T-helper 17 cell (primary cell): Measurements from ENCODE around the gene VPS37C. TPM values are rescaled to one million over a fixed set of nuclear protein-coding genes. Genes with fewer than 3 reads are reported as not detected.
"Not testable (repeated sequence)": the region's sequence is repeated elsewhere in the genome, so short reads cannot be mapped to it uniquely, and the experiment has no call there.

Experiments
- ATAC-seq: fragments of 150-1000 bp; cut with Tn5 transposase; 2 replicates; pipeline ENCODE4 v1.10.0; 2021; ENCODE audit warnings: mild to moderate bottlenecking, moderate library complexity
- DNase-seq, 3 donors: peaks; one replicate each; pipeline versions ENCODE4 v3.0.0 to v3.0.0-alpha.2; 2020 to 2021
- H3K9me3 ChIP-seq: one replicate; pipeline ENCODE4 v1.7.0; 2013; ENCODE audit warnings: low read length, mild to moderate bottlenecking; ENCODE audit not compliant: control insufficient read depth, poor library complexity, severe bottlenecking
- H3K27ac Mint-ChIP-seq: one replicate; pipeline ENCODE4 v1.8.0; 2022; ENCODE audit warnings: mild to moderate bottlenecking, moderate library complexity, mixed read lengths
- H3K27me3 Mint-ChIP-seq: one replicate; pipeline ENCODE4 v1.8.0; 2022; ENCODE audit warnings: mixed read lengths
- H3K36me3 Mint-ChIP-seq: one replicate; pipeline ENCODE4 v1.8.0; 2022; ENCODE audit warnings: low read depth, mixed read lengths
- H3K4me1 Mint-ChIP-seq: one replicate; pipeline ENCODE4 v1.8.0; 2022; ENCODE audit warnings: mild to moderate bottlenecking, mixed read lengths
- H3K4me3 Mint-ChIP-seq: one replicate; pipeline ENCODE4 v1.8.0; 2022; ENCODE audit warnings: mild to moderate bottlenecking, moderate library complexity, mixed read lengths
- total RNA-seq, 4 donors: library from RNA in 2 of 4; stranded (reverse) in 2 of 4; gene quantifications; one replicate each; pipeline ENCODE4 v1.2.3 and lab custom pipeline; 2022 to 2026

The VPS37C gene
- total RNA-seq, 2 donors from 2014 or later, result 3.5 to 5.6 TPM

DNA sequence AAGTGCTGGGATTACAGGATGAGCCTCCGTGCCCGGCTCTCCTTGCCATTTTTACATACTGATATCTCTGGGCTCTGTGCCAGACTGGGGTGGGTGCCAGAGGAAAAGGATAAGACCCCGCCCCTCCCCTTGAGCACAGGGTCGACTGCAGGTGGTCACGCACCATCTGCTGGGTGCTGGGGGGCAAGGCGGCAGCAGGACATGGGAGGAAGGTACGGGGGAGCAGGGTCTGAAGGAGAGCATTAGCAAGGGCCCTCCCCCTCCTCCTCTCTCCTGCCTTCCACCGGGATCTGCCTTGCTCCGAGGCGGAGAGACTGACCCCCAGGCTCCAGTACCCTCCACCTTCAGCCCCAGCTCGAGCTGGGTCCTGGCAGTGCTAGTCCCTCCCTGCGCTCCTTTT, 32.4 kb upstream of the VPS37C start:
- no peaks in the 10 kb centered on the region for H3K36me3 Mint-ChIP-seq
- no peak for DNase-seq

GRCh38 chr11:61189933-61190332, 28.7 kb upstream of the VPS37C start:
- ATAC-seq, result no peak
- DNase-seq, result no peak
- no peak overlapping the region for H3K4me3 Mint-ChIP-seq
- H3K27me3 Mint-ChIP-seq, result peaks cover 16% of the 10 kb centered on the region
- H3K27ac Mint-ChIP-seq, result no peak overlapping the region
- H3K36me3 Mint-ChIP-seq, result no peaks in the 10 kb centered on the region
- no peaks in the 10 kb centered on the region for H3K9me3 ChIP-seq
- H3K4me1 Mint-ChIP-seq, result peaks cover 5% of the 10 kb centered on the region

More for the DNA sequence above, 32.4 kb upstream of the VPS37C start:
- ATAC-seq, result no peak
- no peaks in the 10 kb centered on the region for H3K9me3 ChIP-seq
- Mint-ChIP-seq H3K27me3 (peaks cover 27% of the 10 kb centered on the region), H3K27ac (no peak overlapping the region), H3K4me3 (no peak overlapping the region), H3K4me1 (peaks cover 2% of the 10 kb centered on the region)

- peak; percentile 86 for ATAC-seq
- peaks cover 5% of the 10 kb centered on the region for H3K4me1 Mint-ChIP-seq
Observed at GRCh38 chr11:61187505-61188130, 26.4 kb upstream of the VPS37C start.

GRCh38 chr11:61186504-61186903, 25.3 kb upstream of the VPS37C start:
- H3K27ac Mint-ChIP-seq, result no peak overlapping the region
- H3K36me3 Mint-ChIP-seq, result no peaks in the 10 kb centered on the region
- H3K4me1 Mint-ChIP-seq, result peaks cover 5% of the 10 kb centered on the region
- peaks cover 12% of the 10 kb centered on the region for H3K27me3 Mint-ChIP-seq
- H3K4me3 Mint-ChIP-seq, result no peak overlapping the region
- no peaks in the 10 kb centered on the region for H3K9me3 ChIP-seq
- no peak for DNase-seq
- no peak for ATAC-seq

More at GRCh38 chr11:61187505-61188130, 26.4 kb upstream of the VPS37C start:
- H3K9me3 ChIP-seq, result no peaks in the 10 kb centered on the region
- Mint-ChIP-seq H3K4me3 (no peak overlapping the region), H3K27me3 (peaks cover 12% of the 10 kb centered on the region), H3K36me3 (no peaks in the 10 kb centered on the region), H3K27ac (no peak overlapping the region)
- DNase-seq, result peak; percentile 52 to 69 (median 60)

- peaks cover 6% of the 10 kb centered on the region for H3K4me1 Mint-ChIP-seq
- H3K36me3 Mint-ChIP-seq, result no peaks in the 10 kb centered on the region
- H3K9me3 ChIP-seq, result no peaks in the 10 kb centered on the region
- H3K27me3 Mint-ChIP-seq, result no peaks in the 10 kb centered on the region
- no peak overlapping the region for H3K4me3 Mint-ChIP-seq
- DNase-seq (no peak), ATAC-seq (no peak)
- no peak overlapping the region for H3K27ac Mint-ChIP-seq
Observed at GRCh38 chr11:61183645-61184044, 22.4 kb upstream of the VPS37C start.

DNA sequence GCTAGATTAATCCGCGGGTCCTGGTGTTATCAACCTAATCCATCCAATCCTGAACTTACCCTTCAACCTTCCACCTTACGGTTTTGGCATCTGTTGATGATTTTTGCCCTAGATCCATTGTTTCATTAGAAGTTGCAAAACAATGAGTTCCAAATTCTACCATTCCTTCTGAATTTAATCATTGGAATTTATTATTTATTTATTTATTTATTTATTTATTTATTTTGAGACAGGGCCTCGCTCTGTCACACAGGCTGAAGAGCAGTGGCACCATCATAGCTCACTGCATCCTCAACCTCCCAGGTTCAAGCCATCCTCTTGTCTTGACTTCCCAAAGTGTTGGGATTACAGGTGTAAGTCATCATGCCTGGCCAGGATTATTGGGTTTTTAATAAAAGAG, 20.3 kb upstream of the VPS37C start:
- Mint-ChIP-seq H3K4me3 (no peak overlapping the region), H3K27ac (no peak overlapping the region), H3K4me1 (peaks cover 2% of the 10 kb centered on the region), H3K36me3 (no peaks in the 10 kb centered on the region), H3K27me3 (peaks cover 1% of the 10 kb centered on the region)
- ATAC-seq (no peak), DNase-seq (no peak)
- no peaks in the 10 kb centered on the region for H3K9me3 ChIP-seq

DNA sequence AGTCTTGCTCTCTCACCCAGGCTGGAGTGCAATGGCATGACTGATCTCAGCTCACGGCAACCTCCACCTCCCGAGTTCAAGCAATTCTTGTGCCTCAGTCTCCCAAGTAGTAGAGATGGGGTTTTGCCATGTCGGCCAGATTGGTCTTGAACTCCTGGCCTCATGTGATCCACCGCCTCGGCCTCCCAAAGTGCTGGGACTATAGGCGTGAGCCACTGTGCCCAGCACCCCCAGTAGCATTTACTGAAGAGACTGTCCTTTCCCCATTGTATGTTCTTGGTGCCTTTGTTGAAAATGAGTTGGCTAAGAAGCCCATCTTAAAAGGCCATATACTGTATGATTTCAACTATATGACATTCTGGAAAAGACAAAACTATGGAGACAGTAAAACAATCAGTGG, 19.0 kb upstream of the VPS37C start:
- not testable (repeated sequence) for ATAC-seq, H3K4me3 Mint-ChIP-seq, H3K4me1 Mint-ChIP-seq, DNase-seq, H3K27ac Mint-ChIP-seq, H3K9me3 ChIP-seq, H3K36me3 Mint-ChIP-seq
- peaks cover 13% of the 10 kb centered on the region for H3K27me3 Mint-ChIP-seq

DNA sequence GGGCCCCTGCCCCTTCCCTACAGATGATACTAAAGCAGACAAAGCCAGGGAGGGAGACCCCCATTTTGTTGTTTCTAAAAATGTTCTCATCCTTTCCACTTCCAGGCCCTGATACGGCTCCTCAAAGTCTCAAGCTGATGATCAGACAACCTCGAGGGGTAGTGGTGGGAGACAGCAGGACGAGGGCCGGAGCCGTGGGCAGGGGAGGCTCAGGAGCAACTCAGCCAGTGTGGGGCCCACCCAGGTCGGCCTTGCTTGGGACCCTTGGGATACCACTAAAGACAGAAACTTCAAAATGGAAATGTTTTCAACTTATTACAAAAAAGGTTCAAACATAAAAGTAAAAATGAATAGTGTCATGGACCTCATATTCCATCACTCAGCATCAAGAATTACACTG, 15.2 kb upstream of the VPS37C start:
- H3K27me3 Mint-ChIP-seq, result peaks cover 19% of the 10 kb centered on the region

DNA sequence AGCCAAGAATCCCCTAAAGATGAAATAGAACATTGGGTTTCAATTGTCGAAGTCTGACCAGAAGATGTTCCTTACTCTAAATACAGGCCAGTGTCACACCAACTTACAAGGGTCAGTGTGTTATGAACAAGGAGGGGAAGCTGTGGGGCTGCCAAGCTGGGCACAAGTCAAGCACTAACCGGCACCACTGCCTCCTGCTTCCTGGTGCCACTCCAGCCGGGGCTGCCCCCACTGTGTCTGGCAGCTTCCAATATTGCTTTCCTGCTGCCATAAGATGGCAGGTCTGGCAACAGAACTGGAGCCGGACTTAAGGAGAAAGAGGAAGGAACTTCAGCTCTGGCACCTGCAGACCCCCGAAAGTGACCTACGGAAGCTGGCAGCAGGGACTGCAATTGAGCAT, 13.7 kb upstream of the VPS37C start:
- Mint-ChIP-seq H3K36me3 (no peaks in the 10 kb centered on the region), H3K4me1 (peaks cover 17% of the 10 kb centered on the region), H3K27ac (no peak overlapping the region), H3K27me3 (peaks cover 19% of the 10 kb centered on the region), H3K4me3 (no peak overlapping the region)
- ATAC-seq (no peak), DNase-seq (no peak)
- H3K9me3 ChIP-seq, result no peaks in the 10 kb centered on the region

More for the DNA sequence above, 15.2 kb upstream of the VPS37C start:
- H3K27ac Mint-ChIP-seq, result no peak overlapping the region
- no peak overlapping the region for H3K4me3 Mint-ChIP-seq
- H3K9me3 ChIP-seq, result no peaks in the 10 kb centered on the region
- DNase-seq (no peak), ATAC-seq (no peak)
- H3K36me3 Mint-ChIP-seq, result no peaks in the 10 kb centered on the region
- peaks cover 17% of the 10 kb centered on the region for H3K4me1 Mint-ChIP-seq

DNA sequence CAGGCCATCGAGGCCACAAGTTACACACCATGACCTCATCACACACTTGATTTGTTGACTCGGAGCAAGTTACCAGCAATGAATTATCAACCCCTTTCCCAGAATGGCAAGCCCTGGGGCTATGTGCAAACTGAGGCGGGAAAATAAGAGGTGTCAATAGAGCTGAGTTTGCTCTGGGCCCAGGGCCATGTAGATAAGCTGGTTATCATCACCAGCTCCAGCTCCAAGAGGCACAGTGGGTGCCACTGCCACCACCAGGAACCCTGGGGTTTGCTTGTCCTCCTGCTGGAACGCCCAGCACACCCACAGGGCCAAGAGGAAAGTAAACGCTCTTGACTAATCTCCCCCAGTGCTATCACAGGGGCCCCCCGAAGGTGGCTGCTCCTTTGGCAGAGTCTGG, 13.0 kb upstream of the VPS37C start:
- DNase-seq, result no peak
- H3K36me3 Mint-ChIP-seq, result no peaks in the 10 kb centered on the region
- no peaks in the 10 kb centered on the region for H3K9me3 ChIP-seq
- H3K4me3 Mint-ChIP-seq, result no peak overlapping the region
- H3K27ac Mint-ChIP-seq, result no peak overlapping the region
- ATAC-seq, result no peak
- H3K4me1 Mint-ChIP-seq, result peaks cover 15% of the 10 kb centered on the region
- H3K27me3 Mint-ChIP-seq, result peaks cover 19% of the 10 kb centered on the region

- H3K9me3 ChIP-seq, result no peaks in the 10 kb centered on the region
- H3K27me3 Mint-ChIP-seq, result peaks cover 19% of the 10 kb centered on the region
- H3K4me3 Mint-ChIP-seq, result no peak overlapping the region
- no peaks in the 10 kb centered on the region for H3K36me3 Mint-ChIP-seq
- DNase-seq (no peak), ATAC-seq (no peak)
- peaks cover 15% of the 10 kb centered on the region for H3K4me1 Mint-ChIP-seq
- H3K27ac Mint-ChIP-seq, result no peak overlapping the region
Observed at GRCh38 chr11:61173456-61173855, 12.2 kb upstream of the VPS37C start.

- Mint-ChIP-seq H3K4me1 (peaks cover 18% of the 10 kb centered on the region), H3K4me3 (no peak overlapping the region), H3K27me3 (peaks cover 19% of the 10 kb centered on the region), H3K36me3 (no peaks in the 10 kb centered on the region), H3K27ac (no peak overlapping the region)
- H3K9me3 ChIP-seq, result no peaks in the 10 kb centered on the region
- no peak for ATAC-seq
- no peak for DNase-seq
Observed at GRCh38 chr11:61172888-61173287, 11.7 kb upstream of the VPS37C start.

GRCh38 chr11:61172356-61172755, 11.1 kb upstream of the VPS37C start:
- H3K9me3 ChIP-seq, result no peaks in the 10 kb centered on the region
- DNase-seq (no peak), ATAC-seq (no peak)
- no peaks in the 10 kb centered on the region for H3K36me3 Mint-ChIP-seq
- H3K27ac Mint-ChIP-seq, result no peak overlapping the region
- peaks cover 19% of the 10 kb centered on the region for H3K27me3 Mint-ChIP-seq
- peaks cover 18% of the 10 kb centered on the region for H3K4me1 Mint-ChIP-seq
- no peak overlapping the region for H3K4me3 Mint-ChIP-seq

DNA sequence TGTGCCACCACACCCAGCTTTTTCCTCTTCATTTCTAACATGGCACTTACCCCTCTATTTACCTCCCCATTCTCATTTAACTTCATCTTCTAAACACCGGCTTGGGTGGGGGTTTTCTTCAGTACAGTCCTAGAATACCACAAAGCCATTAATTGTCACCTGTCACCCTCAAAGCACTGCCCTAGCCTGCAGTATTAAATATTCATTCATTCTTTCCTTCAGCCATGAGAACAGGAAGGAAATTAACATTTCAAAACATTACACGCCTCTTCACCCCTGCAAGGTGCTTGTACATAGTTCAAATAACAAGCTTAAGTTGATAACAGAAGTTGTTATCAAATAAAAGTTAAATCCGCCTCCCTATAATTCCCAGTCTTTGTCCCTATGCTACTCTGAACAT, 10.7 kb upstream of the VPS37C start:
- Mint-ChIP-seq H3K4me3 (no peak overlapping the region), H3K4me1 (peaks cover 18% of the 10 kb centered on the region), H3K27me3 (peaks cover 19% of the 10 kb centered on the region), H3K27ac (no peak overlapping the region), H3K36me3 (no peaks in the 10 kb centered on the region)
- DNase-seq, result no peak
- peak; percentile 40 for ATAC-seq
- H3K9me3 ChIP-seq, result no peaks in the 10 kb centered on the region
